Kidney (tissue), 14 donors: ENCODE data around the gene C2orf76. TPM values are rescaled to one million over a fixed set of nuclear protein-coding genes. Genes with fewer than 3 reads are reported as not detected.
A peak's percentile ranks its signal among the peaks of the same experiment; 100 is the strongest.

Experiments
- DNase-seq, 5 donors: peaks; one replicate each; pipeline ENCODE4 v3.0.0-alpha.2; 2013 to 2020
- FAIRE-seq: peaks from 2 replicates; lab custom pipeline; 2012; peaks lifted over from hg19 to GRCh38; lab: Jason Lieb, UNC
- H3K27ac ChIP-seq, 2 donors: one replicate each; pipeline ENCODE4 v1.7.0; 2013; ENCODE audit warnings: low read depth in 2 of 2, low read length in 2 of 2, inconsistent platforms in 1 of 2
- H3K27me3 ChIP-seq: one replicate; pipeline ENCODE4 v1.7.1; 2013; ENCODE audit warnings: low read length, inconsistent platforms; ENCODE audit not compliant: control insufficient read depth, insufficient read depth
- H3K36me3 ChIP-seq, 3 donors: one replicate each; pipeline versions ENCODE4 v1.7.0 to v1.7.1; 2013; ENCODE audit warnings: low read length in 3 of 3, control low read depth in 1 of 3, inconsistent platforms in 1 of 3; ENCODE audit not compliant: insufficient read depth in 3 of 3, control insufficient read depth in 2 of 3
- H3K4me1 ChIP-seq, 3 donors: one replicate each; pipeline versions ENCODE4 v1.7.0 to v1.7.1; 2013; ENCODE audit warnings: low read length in 3 of 3, inconsistent platforms in 1 of 3, low read depth in 1 of 3; ENCODE audit not compliant: control insufficient read depth in 2 of 3, insufficient read depth in 2 of 3
- H3K4me3 ChIP-seq, 3 donors: one replicate each; pipeline versions ENCODE4 v1.7.0 to v1.8.1; 2013; ENCODE audit warnings: low read length in 3 of 3, control low read depth in 1 of 3, inconsistent platforms in 1 of 3
- H3K9ac ChIP-seq, 3 donors: one replicate each; pipeline versions ENCODE4 v1.7.0 to v1.7.1; 2013; ENCODE audit warnings: low read length in 3 of 3, control low read depth in 1 of 3, inconsistent platforms in 1 of 3
- H3K9me3 ChIP-seq, 3 donors: one replicate each; pipeline versions ENCODE4 v1.7.0 to v1.7.1; 2013; ENCODE audit warnings: low read length in 3 of 3, control low read depth in 1 of 3, inconsistent platforms in 1 of 3; ENCODE audit not compliant: control insufficient read depth in 2 of 3, insufficient read depth in 1 of 3
- intact Hi-C: fragments of 100-400 bp; cut with DNase I; formaldehyde crosslinking; loops from one replicate; pipeline ENCODE4 v1.11.1; 2022
- polyA plus RNA-seq: library from polyadenylated mRNA; stranded (reverse); fragments of 350-450 nt; fragmentation: Illumina TruSeq; extraction: RNeasy Lipid Tissue Mini Kit (QIAGEN cat#74804); gene quantifications from one replicate; pipeline ENCODE4 v1.2.3, GENCODE V29; 2014; ENCODE audit warnings: low read depth, low replicate concordance; ENCODE audit not compliant: insufficient read depth
- total RNA-seq: library from RNA; stranded (reverse); fragmentation: NEBNext Ultra II Directional; extraction: Animal tissue kit (Norgen Biotek cat#: 25700); gene quantifications from one replicate; pipeline ENCODE4 v1.2.1, GENCODE V29; 2021
- TF ChIP-seq, protein P1 (sequence below): IDR thresholded peaks from 3 replicates; pipeline ENCODE4 v1.5.1; 2012; ENCODE audit warnings: mild to moderate bottlenecking, moderate library complexity, borderline replicate concordance; ENCODE audit not compliant: insufficient read depth; ENCODE audit errors: extremely low read depth
- donor health status: control.
- donor health status: control.
- donor health status: control.
- donor health status: control.
- donor health status: control.
- donor health status: DM: yes; HTN: yes; CAD: no.
- donor health status: Normal renal cell carcinoma (clear cell type).

Gene C2orf76
- total and polyA plus RNA-seq, 2 donors from 2014 or later: 12.4 to 31.3 TPM

DNA sequence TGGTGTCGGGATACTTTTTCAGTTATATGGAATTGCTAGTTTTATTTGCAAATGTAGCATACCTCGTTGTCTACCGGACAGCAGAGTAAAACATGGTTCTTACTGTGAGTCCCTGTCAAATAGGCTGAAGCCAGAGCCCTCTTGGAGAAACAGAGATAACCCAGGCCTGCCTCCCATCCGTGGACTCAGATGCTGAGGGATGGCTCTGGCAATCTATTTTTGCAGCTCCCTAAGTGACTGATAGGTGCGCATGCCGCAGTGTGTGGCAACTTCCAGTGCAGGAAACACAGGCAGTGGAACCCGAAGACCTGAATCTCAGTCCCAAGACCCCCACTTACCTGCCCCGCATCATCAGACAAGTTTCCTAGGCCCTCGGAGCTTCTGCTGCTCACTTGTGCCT lies 109.4 kb downstream of the C2orf76 start:
- FAIRE-seq: no peak
- Histone ChIP-seq H3K27ac (no peak overlapping the region), H3K36me3 (no peaks in the 10 kb centered on the region), H3K4me3 (no peak overlapping the region), H3K4me1 (peaks cover 0 to 3% (median 0%) of the 10 kb centered on the region in 3 donors), H3K27me3 (no peaks in the 10 kb centered on the region), H3K9me3 (no peaks in the 10 kb centered on the region), H3K9ac (no peak overlapping the region)
- TF ChIP-seq, protein P1, sequence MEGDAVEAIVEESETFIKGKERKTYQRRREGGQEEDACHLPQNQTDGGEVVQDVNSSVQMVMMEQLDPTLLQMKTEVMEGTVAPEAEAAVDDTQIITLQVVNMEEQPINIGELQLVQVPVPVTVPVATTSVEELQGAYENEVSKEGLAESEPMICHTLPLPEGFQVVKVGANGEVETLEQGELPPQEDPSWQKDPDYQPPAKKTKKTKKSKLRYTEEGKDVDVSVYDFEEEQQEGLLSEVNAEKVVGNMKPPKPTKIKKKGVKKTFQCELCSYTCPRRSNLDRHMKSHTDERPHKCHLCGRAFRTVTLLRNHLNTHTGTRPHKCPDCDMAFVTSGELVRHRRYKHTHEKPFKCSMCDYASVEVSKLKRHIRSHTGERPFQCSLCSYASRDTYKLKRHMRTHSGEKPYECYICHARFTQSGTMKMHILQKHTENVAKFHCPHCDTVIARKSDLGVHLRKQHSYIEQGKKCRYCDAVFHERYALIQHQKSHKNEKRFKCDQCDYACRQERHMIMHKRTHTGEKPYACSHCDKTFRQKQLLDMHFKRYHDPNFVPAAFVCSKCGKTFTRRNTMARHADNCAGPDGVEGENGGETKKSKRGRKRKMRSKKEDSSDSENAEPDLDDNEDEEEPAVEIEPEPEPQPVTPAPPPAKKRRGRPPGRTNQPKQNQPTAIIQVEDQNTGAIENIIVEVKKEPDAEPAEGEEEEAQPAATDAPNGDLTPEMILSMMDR: no peak
- DNase-seq: no peak
- intact Hi-C loops: no loop called here

DNA sequence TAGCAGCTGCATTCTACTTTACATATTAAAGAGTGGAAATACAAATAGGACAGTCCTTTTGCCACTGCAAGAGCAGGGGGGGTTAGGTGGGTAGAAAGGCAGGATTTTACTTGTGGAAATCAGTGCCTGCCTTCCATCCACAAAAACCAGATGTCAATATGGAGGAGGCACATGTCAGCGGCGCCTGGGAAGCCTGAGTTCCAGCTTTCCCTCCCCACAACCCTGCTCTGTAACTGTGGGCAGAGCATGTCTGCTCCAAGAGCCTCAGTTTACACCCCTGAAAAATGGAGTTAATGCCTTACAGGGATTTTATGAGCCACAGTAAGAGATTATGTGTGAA lies 110.1 kb downstream of the C2orf76 start:
- Histone ChIP-seq H3K27me3 (no peaks in the 10 kb centered on the region), H3K9me3 (no peaks in the 10 kb centered on the region), H3K4me1 (peaks cover 0 to 3% (median 0%) of the 10 kb centered on the region in 3 donors), H3K36me3 (no peaks in the 10 kb centered on the region), H3K9ac (no peak overlapping the region), H3K4me3 (no peak overlapping the region), H3K27ac (no peak overlapping the region)
- intact Hi-C loops: no loop called here
- DNase-seq (no peak), FAIRE-seq (no peak)
- TF ChIP-seq, protein P1: no peak

DNA sequence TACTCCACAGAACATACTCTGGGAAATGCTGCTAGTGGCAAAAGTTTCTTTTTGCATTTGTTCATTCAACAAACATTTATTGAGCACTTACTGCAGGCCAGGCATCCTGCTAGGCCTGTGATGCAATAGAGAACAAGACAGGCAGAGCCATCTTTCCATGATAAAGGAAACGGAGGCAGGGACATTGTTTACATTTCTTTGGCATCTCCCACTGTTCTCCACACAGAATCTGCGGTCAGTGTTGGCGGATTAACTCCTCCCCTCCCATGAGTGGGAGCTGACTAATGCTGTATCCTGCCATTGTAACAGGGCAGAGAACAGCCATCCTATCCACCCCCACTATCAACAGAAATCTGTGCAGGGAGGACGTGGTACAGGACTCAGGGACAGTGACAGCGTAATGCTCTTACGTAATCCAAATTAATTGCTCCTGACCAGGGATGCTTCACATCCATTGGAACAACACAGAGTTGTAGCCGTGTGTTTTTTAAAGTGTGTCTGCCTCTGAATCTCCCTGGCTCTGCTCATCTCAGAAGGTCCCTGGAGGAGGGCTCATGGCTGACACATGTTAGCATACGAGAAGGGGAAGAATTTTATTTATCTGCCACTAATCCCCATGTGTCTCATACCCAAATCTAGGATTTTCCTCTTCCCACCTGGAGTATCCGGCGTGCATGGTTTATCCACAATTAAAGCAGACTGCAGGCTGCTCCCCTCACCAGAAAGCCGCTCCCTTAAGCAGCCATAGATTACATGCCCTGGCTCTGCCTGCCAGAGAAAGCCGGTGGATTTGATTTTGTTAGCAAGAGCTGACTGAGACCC lies 110.7 kb downstream of the C2orf76 start:
- DNase-seq (peak in 3 of 5 donors; percentile 44 to 65 (median 51)), FAIRE-seq (no peak)
- Histone ChIP-seq H3K36me3 (no peaks in the 10 kb centered on the region), H3K9ac (no peak overlapping the region), H3K4me3 (no peak overlapping the region), H3K9me3 (no peaks in the 10 kb centered on the region), H3K27me3 (no peaks in the 10 kb centered on the region), H3K4me1 (peaks cover 0 to 3% (median 0%) of the 10 kb centered on the region in 3 donors), H3K27ac (no peak overlapping the region)
- intact Hi-C loops: no loop called here
- TF ChIP-seq, protein P1: no peak
